ENCODE results near the gene PLEKHH1. TPM values are rescaled to one million over a fixed set of nuclear protein-coding genes. Genes with fewer than 3 reads are reported as not detected.
"Not testable (repeated sequence)": the region's sequence is repeated elsewhere in the genome, so short reads cannot be mapped to it uniquely, and the experiment has no call there.

Gene PLEKHH1
- total RNA-seq, 1 experiment from 2014 or later: 27.6 TPM

GRCh38 chr14:67622675-67623074 is 89.6 kb downstream of the PLEKHH1 start:
- DNase-seq (ENCODE audit: low read depth, low spot score) (no peak), ATAC-seq (no peak)
- H2AFZ ChIP-seq (ENCODE audit: low read depth, low read length, poor library complexity, severe bottlenecking): no peak overlapping the region
- ChIA-PET CTCF (interaction anchor here (1.3 kb wide), 1 partner anchor 82 kb away, joined by 6 read pairs; no protein-coding TSS in a partner anchor), RAD21 (ENCODE audit: low non-redundant PET in 1 of 2, low total read pairs in 2 of 2, uncharacterized antibody in 2 of 2, unreplicated experiment in 2 of 2) (no interaction called here), POLR2A (interaction anchor here (0.7 kb wide), 1 partner anchor 72 kb away, joined by 5 read pairs; the partner anchor contains the start of gene RDH11)
- BruUV-seq (replicated peaks): TSS peak; percentile 14
- intact Hi-C loops (cut with micrococcal nuclease): no loop called here
- H4K20me1 ChIP-seq (ENCODE audit: insufficient read depth): no peaks in the 10 kb centered on the region
- no peak overlapping the region for H3K27ac ChIP-seq (ENCODE audit: low read depth, low read length)
- H3K4me1 ChIP-seq (ENCODE audit: control insufficient read depth in 1 of 2, insufficient read depth in 2 of 2, low read length in 2 of 2): peaks cover 15 to 32% of the 10 kb centered on the region in 2 experiments
- H3K9me2 ChIP-seq (ENCODE audit: insufficient read depth): no peaks in the 10 kb centered on the region
- no peaks in the 10 kb centered on the region for H3K36me3 ChIP-seq (ENCODE audit: control insufficient read depth in 1 of 2, insufficient read depth in 2 of 2, low read length in 2 of 2)
- no peaks in the 10 kb centered on the region for H3K79me2 ChIP-seq (ENCODE audit: insufficient read depth, low read length)
- no peak for TF ChIP-seq SIN3A (IDR thresholded peaks at IDR 0.05; ENCODE audit: low read depth)
- TF ChIP-seq CEBPB (IDR thresholded peaks at IDR 0.05; ENCODE audit: low read depth): no peak
- peak; percentile 46 for TF ChIP-seq SP1 (IDR thresholded peaks at IDR 0.05; ENCODE audit: low read depth)
- TF ChIP-seq EZH2 (IDR thresholded peaks at IDR 0.05): no peak
- no peak for TF ChIP-seq TCF7L2 (IDR thresholded peaks at IDR 0.05; ENCODE audit: borderline replicate concordance, extremely low read depth, insufficient read depth, insufficient read length)
- no peak for TF ChIP-seq CBX3 (IDR thresholded peaks at IDR 0.05; ENCODE audit: low read depth)
- no peak for TF ChIP-seq POLR2AphosphoS5 (IDR thresholded peaks at IDR 0.05; ENCODE audit: low read depth, low read length)
- TF ChIP-seq SRF (IDR thresholded peaks at IDR 0.05; ENCODE audit: low read depth): peak; percentile 35; the same call in 1 of the 2 replicates
- H3K4me3 ChIP-seq (replicated peaks in 1 of 2; ENCODE audit: low read depth in 1 of 2, low read length in 2 of 2): no peak overlapping the region
- no peak overlapping the region for H3K9ac ChIP-seq (ENCODE audit: low read length)
- H3K9me3 ChIP-seq (ENCODE audit: control insufficient read depth in 1 of 2, insufficient read depth in 1 of 2, low read depth in 1 of 2, low read length in 2 of 2): no peaks in the 10 kb centered on the region
- H3K4me2 ChIP-seq (ENCODE audit: low read length): peak overlapping the region; percentile 16; the same call in 1 of the 2 replicates
- H3K27me3 ChIP-seq (ENCODE audit: insufficient read depth, low read length): no peaks in the 10 kb centered on the region

GRCh38 chr14:67623114-67623513 is 90.0 kb downstream of the PLEKHH1 start:
- Histone ChIP-seq H3K79me2 (ENCODE audit: insufficient read depth, low read length) (no peaks in the 10 kb centered on the region), H3K4me3 (replicated peaks in 1 of 2; ENCODE audit: low read depth in 1 of 2, low read length in 2 of 2) (no peak overlapping the region), H3K4me1 (ENCODE audit: control insufficient read depth in 1 of 2, insufficient read depth in 2 of 2, low read length in 2 of 2) (peaks cover 15 to 32% of the 10 kb centered on the region in 2 experiments), H3K9me2 (ENCODE audit: insufficient read depth) (no peaks in the 10 kb centered on the region), H2AFZ (ENCODE audit: low read depth, low read length, poor library complexity, severe bottlenecking) (no peak overlapping the region), H3K27ac (ENCODE audit: low read depth, low read length) (no peak overlapping the region), H3K4me2 (ENCODE audit: low read length) (peak overlapping the region; percentile 16; the same call in 1 of the 2 replicates), H3K9me3 (ENCODE audit: control insufficient read depth in 1 of 2, insufficient read depth in 1 of 2, low read depth in 1 of 2, low read length in 2 of 2) (no peaks in the 10 kb centered on the region), H3K36me3 (ENCODE audit: control insufficient read depth in 1 of 2, insufficient read depth in 2 of 2, low read length in 2 of 2) (no peaks in the 10 kb centered on the region), H4K20me1 (ENCODE audit: insufficient read depth) (no peaks in the 10 kb centered on the region), H3K27me3 (ENCODE audit: insufficient read depth, low read length) (no peaks in the 10 kb centered on the region), H3K9ac (ENCODE audit: low read length) (no peak overlapping the region)
- ChIA-PET CTCF (interaction anchor here (1.3 kb wide), 1 partner anchor 81 kb away, joined by 6 read pairs; no protein-coding TSS in a partner anchor), POLR2A (no interaction called here), RAD21 (ENCODE audit: low non-redundant PET in 1 of 2, low total read pairs in 2 of 2, uncharacterized antibody in 2 of 2, unreplicated experiment in 2 of 2) (no interaction called here)
- intact Hi-C loops (cut with micrococcal nuclease): no loop called here
- ATAC-seq (no peak), DNase-seq (ENCODE audit: low read depth, low spot score) (no peak)
- TF ChIP-seq POLR2A (IDR thresholded peaks at IDR 0.05; ENCODE audit: borderline replicate concordance, extremely low read depth, insufficient read depth, insufficient read length): no peak
- TF ChIP-seq CEBPB (IDR thresholded peaks at IDR 0.05; ENCODE audit: low read depth): peak; percentile 61
- TF ChIP-seq TCF7L2 (IDR thresholded peaks at IDR 0.05; ENCODE audit: borderline replicate concordance, extremely low read depth, insufficient read depth, insufficient read length): peak; percentile 66
- no peak for TF ChIP-seq EZH2phosphoT487 (IDR thresholded peaks at IDR 0.05; ENCODE audit: borderline replicate concordance)
- TF ChIP-seq JUND (IDR thresholded peaks at IDR 0.05): no peak
- BruUV-seq (replicated peaks): no TSS peak

GRCh38 chr14:67626131-67626530 is 93.0 kb downstream of the PLEKHH1 start:
- POLR2A ChIA-PET; H3K27me3 ChIP-seq (ENCODE audit: insufficient read depth, low read length); H3K27ac ChIP-seq (ENCODE audit: low read depth, low read length); H3K4me2 ChIP-seq (ENCODE audit: low read length); intact Hi-C loops (cut with micrococcal nuclease); H3K4me3 ChIP-seq (replicated peaks in 1 of 2; ENCODE audit: low read depth in 1 of 2, low read length in 2 of 2); H4K20me1 ChIP-seq (ENCODE audit: insufficient read depth); DNase-seq (ENCODE audit: low read depth, low spot score); H3K9me3 ChIP-seq (ENCODE audit: control insufficient read depth in 1 of 2, insufficient read depth in 1 of 2, low read depth in 1 of 2, low read length in 2 of 2); BruUV-seq (replicated peaks); H3K9ac ChIP-seq (ENCODE audit: low read length); H3K79me2 ChIP-seq (ENCODE audit: insufficient read depth, low read length); ATAC-seq; H3K36me3 ChIP-seq (ENCODE audit: control insufficient read depth in 1 of 2, insufficient read depth in 2 of 2, low read length in 2 of 2); H2AFZ ChIP-seq (ENCODE audit: low read depth, low read length, poor library complexity, severe bottlenecking); RAD21 ChIA-PET (ENCODE audit: low non-redundant PET in 1 of 2, low total read pairs in 2 of 2, uncharacterized antibody in 2 of 2, unreplicated experiment in 2 of 2); H3K9me2 ChIP-seq (ENCODE audit: insufficient read depth); CTCF ChIA-PET: not testable (repeated sequence)
- peaks cover 10 to 14% of the 10 kb centered on the region in 2 experiments; a peak in 3 of 4 replicates for H3K4me1 ChIP-seq (ENCODE audit: control insufficient read depth in 1 of 2, insufficient read depth in 2 of 2, low read length in 2 of 2)
